ENCODE data around the gene BCL2L13. TPM values are rescaled to one million over a fixed set of nuclear protein-coding genes. Genes with fewer than 3 reads are reported as not detected.

BCL2L13 gene
- polyA plus RNA-seq, 1 donor from 2014 or later, result 20.8 TPM

- no peaks in the 10 kb centered on the region for H3K9me2 ChIP-seq (ENCODE audit: insufficient read depth, low read length)
- no peaks in the 10 kb centered on the region for H3K9me3 ChIP-seq (ENCODE audit: low read length)
- no peak overlapping the region for H3K27ac ChIP-seq (ENCODE audit: low read length)
- H3K27me3 ChIP-seq (ENCODE audit: insufficient read depth, low read depth, low read length), result no peaks in the 10 kb centered on the region
- H3F3A ChIP-seq (ENCODE audit: insufficient read depth, low read length, poor library complexity, severe bottlenecking), result no peaks in the 10 kb centered on the region
- no peak for TF ChIP-seq SMC3 (conservative IDR thresholded peaks at IDR 0.05; ENCODE audit: poor library complexity)
- no peak for TF ChIP-seq RAD21 (conservative IDR thresholded peaks at IDR 0.05)
- no peak for TF ChIP-seq EP300 (conservative IDR thresholded peaks at IDR 0.05; ENCODE audit: poor library complexity, severe bottlenecking)
- no peak overlapping the region for H2AFZ ChIP-seq (ENCODE audit: low read depth, low read length)
- no peaks in the 10 kb centered on the region for H4K20me1 ChIP-seq (ENCODE audit: insufficient read depth)
- H3K4me2 ChIP-seq (ENCODE audit: low read length), result no peak overlapping the region
- no peaks in the 10 kb centered on the region for H3K36me3 ChIP-seq (ENCODE audit: insufficient read depth, low read length)
- no peak overlapping the region for H3K9ac ChIP-seq (ENCODE audit: low read length)
- H3K79me2 ChIP-seq (replicated peaks; ENCODE audit: insufficient read depth, low read length), result no peaks in the 10 kb centered on the region
- H3K4me3 ChIP-seq (ENCODE audit: low read length), result no peak overlapping the region
Measured at GRCh38 chr22:17648569-17648968, 10.0 kb downstream of the BCL2L13 start.

GRCh38 chr22:17655289-17655688, 16.7 kb downstream of the BCL2L13 start:
- Histone ChIP-seq H3K9ac (ENCODE audit: low read length) (no peak overlapping the region), H3K9me2 (ENCODE audit: insufficient read depth, low read length) (no peaks in the 10 kb centered on the region), H4K20me1 (ENCODE audit: insufficient read depth) (no peaks in the 10 kb centered on the region), H3K9me3 (ENCODE audit: low read length) (no peaks in the 10 kb centered on the region), H2AFZ (ENCODE audit: low read depth, low read length) (no peak overlapping the region), H3F3A (ENCODE audit: insufficient read depth, low read length, poor library complexity, severe bottlenecking) (no peaks in the 10 kb centered on the region), H3K4me3 (ENCODE audit: low read length) (no peak overlapping the region), H3K79me2 (replicated peaks; ENCODE audit: insufficient read depth, low read length) (no peaks in the 10 kb centered on the region), H3K27me3 (ENCODE audit: insufficient read depth, low read depth, low read length) (no peaks in the 10 kb centered on the region), H3K4me2 (ENCODE audit: low read length) (no peak overlapping the region), H3K36me3 (ENCODE audit: insufficient read depth, low read length) (no peaks in the 10 kb centered on the region), H3K27ac (ENCODE audit: low read length) (no peak overlapping the region)
- no peak for TF ChIP-seq REST (IDR thresholded peaks at IDR 0.05; ENCODE audit: borderline replicate concordance)
- no peak for TF ChIP-seq CTCF (IDR thresholded peaks at IDR 0.05; ENCODE audit: poor library complexity, severe bottlenecking)
- TF ChIP-seq EP300 (conservative IDR thresholded peaks at IDR 0.05; ENCODE audit: poor library complexity, severe bottlenecking), result no peak
- TF ChIP-seq MXI1 (conservative IDR thresholded peaks at IDR 0.05; ENCODE audit: poor library complexity, severe bottlenecking), result no peak
- no peak for TF ChIP-seq EZH2 (IDR thresholded peaks at IDR 0.05; ENCODE audit: borderline replicate concordance, insufficient read depth, low read length, poor library complexity, severe bottlenecking)
- no peak for TF ChIP-seq RAD21 (conservative IDR thresholded peaks at IDR 0.05)
- TF ChIP-seq SMC3 (conservative IDR thresholded peaks at IDR 0.05; ENCODE audit: poor library complexity), result no peak
- no peak for TF ChIP-seq TAF1 (IDR thresholded peaks at IDR 0.05; ENCODE audit: low read depth)
- no peak for TF ChIP-seq POLR2AphosphoS5 (IDR thresholded peaks at IDR 0.05)

Data from neural cell (in vitro differentiated cells).